SJSA1 (cell line): ENCODE measurements around the gene ORMDL2. TPM values are rescaled to one million over a fixed set of nuclear protein-coding genes. Genes with fewer than 3 reads are reported as not detected.
"Not testable (repeated sequence)": the region's sequence is repeated elsewhere in the genome, so short reads cannot be mapped to it uniquely, and the experiment has no call there.

Source experiments
- DNase-seq, 2 experiments: peaks; one replicate each; pipeline ENCODE4 v3.0.0-alpha.2; 2015 to 2020; ENCODE audit warnings: low spot score in 2 of 2, low read depth in 1 of 2
- H3K27ac ChIP-seq: fragments of 250-450 bp; sonication (Bioruptor Pico); 2 replicates; pipeline ENCODE4 v1.5.1; 2020; ENCODE audit warnings: mild to moderate bottlenecking, moderate library complexity
- H3K27me3 ChIP-seq: fragments of 250-450 bp; sonication (Bioruptor Pico); replicated peaks from 2 replicates; pipeline ENCODE4 v1.5.1; 2020; ENCODE audit warnings: mild to moderate bottlenecking, moderate library complexity
- H3K36me3 ChIP-seq: fragments of 250-450 bp; sonication (Bioruptor Pico); 2 replicates; pipeline ENCODE4 v1.5.1; 2020; ENCODE audit warnings: mild to moderate bottlenecking
- H3K4me1 ChIP-seq: fragments of 250-450 bp; sonication (Bioruptor Pico); replicated peaks from 2 replicates; pipeline ENCODE4 v1.6.1; 2021; ENCODE audit warnings: mild to moderate bottlenecking
- H3K4me3 ChIP-seq: fragments of 250-450 bp; sonication (Bioruptor Pico); 2 replicates; pipeline ENCODE4 v1.5.1; 2020; ENCODE audit warnings: mild to moderate bottlenecking
- H3K9me3 ChIP-seq: fragments of 250-450 bp; sonication (Bioruptor Pico); replicated peaks from 2 replicates; pipeline ENCODE4 v1.5.1; 2020; ENCODE audit warnings: mild to moderate bottlenecking
- total RNA-seq: library from RNA; depleted of rRNA; stranded (reverse); fragments of >200 nt; shearing (Covaris generic); gene quantifications from 2 replicates; pipeline ENCODE4 v1.2.3, GENCODE V29; 2014; rRNA removed

Gene ORMDL2
- total RNA-seq, 1 experiment from 2014 or later, result 15.4 TPM

GRCh38 chr12:55850401-55850800, 32.6 kb downstream of the ORMDL2 start:
- H3K4me1 ChIP-seq, result peaks cover 20% of the 10 kb centered on the region
- no peak for DNase-seq
- H3K27ac ChIP-seq, result no peak overlapping the region
- H3K27me3 ChIP-seq, result no peaks in the 10 kb centered on the region
- no peaks in the 10 kb centered on the region for H3K9me3 ChIP-seq
- no peaks in the 10 kb centered on the region for H3K36me3 ChIP-seq
- no peak overlapping the region for H3K4me3 ChIP-seq

- DNase-seq, result no peak
- Histone ChIP-seq H3K4me1 (peaks cover 20% of the 10 kb centered on the region), H3K27me3 (no peaks in the 10 kb centered on the region), H3K27ac (no peak overlapping the region), H3K36me3 (no peaks in the 10 kb centered on the region), H3K9me3 (no peaks in the 10 kb centered on the region), H3K4me3 (no peak overlapping the region)
These were observed 33.1 kb downstream of the ORMDL2 start for GRCh38 chr12:55850893-55851292.

GRCh38 chr12:55852740-55853139, 34.9 kb downstream of the ORMDL2 start:
- DNase-seq, result no peak
- Histone ChIP-seq H3K9me3 (no peaks in the 10 kb centered on the region), H3K36me3 (no peaks in the 10 kb centered on the region), H3K27me3 (no peaks in the 10 kb centered on the region), H3K4me3 (no peak overlapping the region), H3K27ac (no peak overlapping the region), H3K4me1 (peaks cover 7% of the 10 kb centered on the region)

DNA sequence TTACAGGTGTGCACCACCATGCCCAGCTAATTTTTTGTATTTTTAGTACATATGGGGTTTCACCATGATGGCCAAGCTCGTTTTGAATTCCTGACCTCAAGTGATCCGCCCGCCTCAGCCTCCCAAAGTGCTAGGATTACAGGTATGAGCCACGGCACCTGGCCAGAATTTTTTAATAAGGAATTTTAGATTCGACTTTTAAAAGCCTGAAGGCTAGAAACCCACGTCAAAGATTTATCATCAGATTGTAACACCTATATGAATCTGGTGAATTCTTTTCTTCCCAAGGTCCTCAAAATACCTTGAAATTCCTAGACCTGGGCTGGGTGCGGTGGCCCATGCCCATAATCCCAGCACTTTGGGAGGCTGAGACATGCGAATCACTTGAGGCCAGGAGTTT, 43.6 kb downstream of the ORMDL2 start:
- DNase-seq, result no peak
- H3K27ac ChIP-seq, result no peak overlapping the region
- H3K9me3 ChIP-seq, result no peaks in the 10 kb centered on the region
- no peaks in the 10 kb centered on the region for H3K36me3 ChIP-seq
- no peaks in the 10 kb centered on the region for H3K4me1 ChIP-seq
- H3K4me3 ChIP-seq, result no peak overlapping the region
- no peaks in the 10 kb centered on the region for H3K27me3 ChIP-seq

GRCh38 chr12:55861871-55862270, 44.0 kb downstream of the ORMDL2 start:
- no peak overlapping the region for H3K27ac ChIP-seq
- no peaks in the 10 kb centered on the region for H3K27me3 ChIP-seq
- no peak overlapping the region for H3K4me3 ChIP-seq
- DNase-seq, result no peak
- no peaks in the 10 kb centered on the region for H3K9me3 ChIP-seq
- no peaks in the 10 kb centered on the region for H3K36me3 ChIP-seq
- no peaks in the 10 kb centered on the region for H3K4me1 ChIP-seq

GRCh38 chr12:55862286-55862685, 44.4 kb downstream of the ORMDL2 start:
- Histone ChIP-seq H3K9me3 (no peaks in the 10 kb centered on the region), H3K36me3 (no peaks in the 10 kb centered on the region), H3K4me1 (no peaks in the 10 kb centered on the region), H3K27ac (no peak overlapping the region), H3K4me3 (no peak overlapping the region), H3K27me3 (no peaks in the 10 kb centered on the region)
- no peak for DNase-seq

GRCh38 chr12:55862931-55863330, 45.1 kb downstream of the ORMDL2 start:
- DNase-seq, H3K27ac ChIP-seq, H3K9me3 ChIP-seq, H3K36me3 ChIP-seq, H3K27me3 ChIP-seq, H3K4me3 ChIP-seq, H3K4me1 ChIP-seq: not testable (repeated sequence)

DNA sequence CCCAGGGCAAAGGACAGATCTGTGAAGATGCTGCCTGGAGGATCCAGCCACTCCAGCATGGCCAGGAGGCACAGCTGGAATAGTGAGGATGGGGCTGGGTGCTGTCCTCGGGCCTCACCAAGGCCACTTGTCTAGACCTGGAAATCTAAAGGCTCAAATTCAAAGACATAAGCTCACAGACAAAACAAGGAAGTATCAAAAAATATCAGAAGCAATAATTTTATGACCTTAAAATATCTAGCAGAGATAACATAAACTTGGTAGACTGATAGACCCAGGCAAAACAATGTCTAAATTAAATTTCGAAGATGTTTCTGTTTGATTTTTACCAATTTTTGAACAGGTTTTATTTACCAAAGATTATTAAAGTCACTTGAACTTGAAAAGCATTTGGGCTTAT, 47.5 kb downstream of the ORMDL2 start:
- Histone ChIP-seq H3K27me3 (no peaks in the 10 kb centered on the region), H3K9me3 (no peaks in the 10 kb centered on the region), H3K36me3 (no peaks in the 10 kb centered on the region), H3K4me1 (no peaks in the 10 kb centered on the region), H3K4me3 (no peak overlapping the region), H3K27ac (no peak overlapping the region)
- DNase-seq, result no peak

GRCh38 chr12:55866454-55867004, 48.7 kb downstream of the ORMDL2 start:
- H3K4me3 ChIP-seq, DNase-seq, H3K4me1 ChIP-seq, H3K27ac ChIP-seq, H3K36me3 ChIP-seq, H3K9me3 ChIP-seq, H3K27me3 ChIP-seq: not testable (repeated sequence)

Other genes starting within 250 kb of the ORMDL2 start
- gene OR2AP1, start 245.6 kb upstream of the ORMDL2 start, total RNA-seq, result not detected in 2 replicates
- gene OR10P1, start 181.1 kb upstream of the ORMDL2 start, total RNA-seq, result not detected in 2 replicates
- gene ITGA7, start 110.1 kb upstream of the ORMDL2 start, total RNA-seq, result 0.24 TPM in 1 of 2 replicates, not detected in the other
- gene BLOC1S1, start 102.0 kb upstream of the ORMDL2 start, total RNA-seq, result 82.0 and 91.9 TPM in 2 replicates
- gene RDH5, start 97.6 kb upstream of the ORMDL2 start, total RNA-seq, result 0.22 and 1.9 TPM in 2 replicates
- gene CD63, start 89.0 kb upstream of the ORMDL2 start, total RNA-seq, result 1,021 and 1,450 TPM in 2 replicates
- 1.7 and 2.7 TPM in 2 replicates for gene GDF11, start 74.9 kb upstream of the ORMDL2 start, total RNA-seq
- 124 and 208 TPM in 2 replicates for gene SARNP, start 317 bp upstream of the ORMDL2 start, total RNA-seq
- gene DNAJC14, start 11.5 kb downstream of the ORMDL2 start, total RNA-seq, result 41.6 and 58.1 TPM in 2 replicates
- 9.8 and 14.5 TPM in 2 replicates for gene MMP19, start 24.9 kb downstream of the ORMDL2 start, total RNA-seq
- 25.1 and 43.7 TPM in 2 replicates for gene PYM1, start 109.9 kb downstream of the ORMDL2 start, total RNA-seq
- gene DGKA, start 113.1 kb downstream of the ORMDL2 start, total RNA-seq, result 23.9 and 46.2 TPM in 2 replicates
- 0.34 TPM in 1 of 2 replicates, not detected in the other for gene PMEL, start 148.0 kb downstream of the ORMDL2 start, total RNA-seq
- 74.4 and 82.1 TPM in 2 replicates for gene CDK2, start 148.8 kb downstream of the ORMDL2 start, total RNA-seq
- gene RAB5B, start 156.0 kb downstream of the ORMDL2 start, total RNA-seq, result 17.4 and 33.0 TPM in 2 replicates
- 11.8 and 15.8 TPM in 2 replicates for gene SUOX, start 179.2 kb downstream of the ORMDL2 start, total RNA-seq
- gene IKZF4, start 203.0 kb downstream of the ORMDL2 start, total RNA-seq, result 0.34 and 1.1 TPM in 2 replicates
- gene RPS26, start 223.9 kb downstream of the ORMDL2 start, total RNA-seq, result 622 and 1,406 TPM in 2 replicates